ENCODE data around the gene TSPOAP1. TPM values are rescaled to one million over a fixed set of nuclear protein-coding genes. Genes with fewer than 3 reads are reported as not detected.
A peak's percentile ranks its signal among the peaks of the same experiment; 100 is the strongest.
"Not testable (repeated sequence)": the region's sequence is repeated elsewhere in the genome, so short reads cannot be mapped to it uniquely, and the experiment has no call there.

TSPOAP1 gene
- total RNA-seq, 2 experiments from 2014 or later, result 18.5 to 20.0 TPM

DNA sequence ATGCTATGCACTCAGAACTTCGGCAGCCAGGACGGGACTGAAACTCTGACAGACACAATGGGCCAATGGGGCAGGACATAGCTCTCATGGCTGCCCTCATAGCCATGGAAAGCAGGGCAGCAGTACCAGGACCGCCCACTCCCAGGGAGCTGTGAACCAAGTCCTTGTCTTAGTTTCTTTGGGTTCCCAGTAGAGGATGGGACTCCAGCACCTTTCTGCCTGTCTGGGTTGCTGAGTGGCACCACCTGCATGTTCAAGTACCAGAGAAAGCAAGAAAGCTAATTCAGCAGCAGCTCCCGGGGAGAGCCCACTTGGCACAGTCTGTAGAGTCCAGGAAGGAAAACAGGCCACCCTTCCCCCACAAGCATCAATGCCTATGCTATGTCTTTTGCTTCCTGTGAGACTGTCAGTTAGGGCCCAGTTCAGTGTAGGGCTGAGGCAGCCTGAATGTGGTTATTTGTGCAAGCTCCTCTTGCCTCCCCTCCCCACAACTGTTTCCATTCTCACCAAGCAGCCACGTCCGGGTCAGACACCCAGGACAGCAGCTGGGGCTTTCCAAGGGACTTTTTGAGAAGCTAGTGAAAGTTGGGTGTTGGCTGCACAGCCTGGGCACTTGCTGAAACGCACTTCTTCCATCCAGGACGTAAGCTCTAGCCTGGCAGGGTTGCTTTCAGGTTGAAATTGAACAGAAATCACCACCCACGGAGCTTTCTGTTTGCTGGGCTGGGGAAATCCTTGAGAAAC, 15.6 kb upstream of the TSPOAP1 start:
- Mint-ChIP-seq H3K27ac (peak overlapping the region; percentile 99), H3K4me1 (ENCODE audit: low read depth) (peaks cover 60% of the 10 kb centered on the region), H3K4me3 (peak overlapping the region; percentile 92), H3K36me3 (ENCODE audit: low read depth) (peaks cover 85% of the 10 kb centered on the region), H3K9me3 (no peaks in the 10 kb centered on the region), H3K27me3 (ENCODE audit: low read depth) (no peaks in the 10 kb centered on the region)
- intact Hi-C loops (cut with micrococcal nuclease), result loop anchor here (1.0 to 5.0 kb wide), 9 partner anchors 8 to 1442 kb away; partner anchors contain the start of genes DYNLL2, RNF43 and SUPT4H1
- CTCF ChIA-PET, result interaction anchor here (0.7 to 7.2 kb wide), 13 partner anchors 9 to 104 kb away, joined by 3 to 108 read pairs (median 6); partner anchors contain the start of gene RNF43
- peak; percentile 98 for DNase-seq

DNA sequence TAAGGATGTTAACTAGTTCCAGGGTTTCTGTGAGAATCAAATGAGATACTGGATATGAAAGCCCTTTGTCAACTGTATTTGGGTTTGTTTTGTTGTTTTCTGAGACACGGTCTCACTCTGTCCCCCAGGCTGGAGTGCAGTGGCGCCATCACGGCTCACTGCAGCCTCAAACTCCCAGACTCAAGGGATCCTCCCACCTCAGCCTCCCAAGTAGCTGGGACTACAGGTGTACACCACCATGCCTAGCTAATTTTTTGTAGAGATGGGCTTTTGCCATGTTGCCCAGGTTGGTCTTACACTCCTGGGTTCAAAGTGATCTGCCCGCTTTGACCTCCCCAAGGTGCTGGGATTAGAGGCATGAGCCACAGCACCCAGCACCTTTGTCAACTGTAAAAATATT, 14.5 kb upstream of the TSPOAP1 start:
- no peaks in the 10 kb centered on the region for H3K27me3 Mint-ChIP-seq (ENCODE audit: low read depth)
- no peaks in the 10 kb centered on the region for H3K9me3 Mint-ChIP-seq
- no peak for DNase-seq
- peaks cover 77% of the 10 kb centered on the region for H3K36me3 Mint-ChIP-seq (ENCODE audit: low read depth)
- peaks cover 49% of the 10 kb centered on the region for H3K4me1 Mint-ChIP-seq (ENCODE audit: low read depth)
- peak overlapping the region; percentile 99 for H3K27ac Mint-ChIP-seq
- intact Hi-C loops (cut with micrococcal nuclease), result loop anchor here (5.0 kb wide), 1 partner anchor 261 kb away; the partner anchor contains the start of gene DYNLL2
- H3K4me3 Mint-ChIP-seq, result peak overlapping the region; percentile 92
- CTCF ChIA-PET, result interaction anchor here (1.3 to 7.2 kb wide), 6 partner anchors 10 to 105 kb away, joined by 5 to 108 read pairs (median 11); no protein-coding TSS in a partner anchor

DNA sequence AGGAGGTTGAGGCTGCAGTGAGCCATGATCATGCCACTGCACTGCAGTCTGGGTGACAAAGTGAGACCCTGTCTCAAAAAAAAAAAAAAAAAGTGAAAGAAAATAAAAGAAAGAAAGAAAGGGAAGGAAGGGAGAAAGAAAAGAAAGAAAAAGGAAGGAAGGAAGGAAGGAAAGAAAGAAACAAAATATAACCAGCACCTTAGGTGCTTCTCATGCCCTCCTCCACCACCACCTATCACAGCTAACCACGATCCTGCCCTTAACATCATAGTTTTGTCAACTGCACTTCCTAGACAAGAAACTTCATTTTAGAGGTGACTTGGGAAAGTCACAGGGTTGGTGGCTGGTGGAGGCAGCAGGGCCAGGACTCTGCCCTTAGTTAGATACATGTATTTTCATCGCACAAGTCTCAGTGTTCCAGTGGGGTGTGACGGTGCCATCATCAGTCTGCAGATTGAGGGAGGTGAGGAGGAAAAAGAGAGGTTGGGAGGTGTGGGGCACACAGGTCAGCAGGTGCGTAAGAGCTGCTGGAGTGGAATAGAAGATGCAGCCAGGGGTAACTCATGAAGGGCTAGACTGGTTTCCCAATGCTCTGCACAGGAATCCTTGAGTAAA, 13.4 kb upstream of the TSPOAP1 start:
- intact Hi-C loops (cut with micrococcal nuclease), result loop anchor here (5.0 kb wide), 1 partner anchor 260 kb away; the partner anchor contains the start of gene DYNLL2
- H3K4me1 Mint-ChIP-seq (ENCODE audit: low read depth), result peaks cover 41% of the 10 kb centered on the region
- DNase-seq, result peak; percentile 41
- CTCF ChIA-PET, result interaction anchor here (0.7 to 7.2 kb wide), 4 partner anchors 8 to 75 kb away, joined by 3 to 108 read pairs (median 7); partner anchors contain the start of gene RNF43
- peak overlapping the region; percentile 92 for H3K4me3 Mint-ChIP-seq
- no peaks in the 10 kb centered on the region for H3K27me3 Mint-ChIP-seq (ENCODE audit: low read depth)
- peak overlapping the region; percentile 99 for H3K27ac Mint-ChIP-seq
- H3K36me3 Mint-ChIP-seq (ENCODE audit: low read depth), result peaks cover 76% of the 10 kb centered on the region
- H3K9me3 Mint-ChIP-seq, result no peaks in the 10 kb centered on the region

DNA sequence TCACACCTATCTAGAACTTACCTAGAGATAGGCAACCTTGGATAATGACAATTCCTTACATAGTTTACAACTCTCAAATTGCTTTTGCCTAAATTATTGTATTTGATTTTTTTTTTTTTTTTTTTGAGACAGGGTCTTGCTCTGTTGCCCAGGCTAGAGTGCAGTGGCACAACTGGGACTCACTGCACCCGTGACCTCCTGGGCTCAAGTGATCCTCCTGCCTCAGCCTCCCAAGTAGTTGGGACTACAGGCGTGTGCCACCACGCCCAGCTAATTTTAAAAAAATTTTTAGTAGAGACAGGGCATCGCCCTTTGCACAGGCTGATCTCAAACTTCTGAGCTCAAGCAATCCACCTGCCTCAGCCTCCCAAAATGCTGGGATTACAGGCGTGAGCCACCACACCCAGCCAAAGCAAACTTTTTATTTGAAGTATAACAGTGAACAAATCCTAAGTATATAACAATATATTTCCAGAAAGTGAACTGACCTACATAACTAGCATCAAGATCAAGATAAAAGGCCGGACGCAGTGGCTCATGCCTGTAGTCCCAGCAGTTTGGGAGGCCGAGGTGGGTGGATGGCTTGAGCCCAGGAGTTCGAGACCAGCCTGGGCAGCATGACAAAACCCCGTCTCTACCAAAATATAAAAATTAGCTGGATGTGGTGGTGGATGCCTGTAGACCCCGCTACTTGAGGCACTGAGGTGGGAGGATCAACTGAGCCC, 12.7 kb upstream of the TSPOAP1 start:
- not testable (repeated sequence) for DNase-seq

DNA sequence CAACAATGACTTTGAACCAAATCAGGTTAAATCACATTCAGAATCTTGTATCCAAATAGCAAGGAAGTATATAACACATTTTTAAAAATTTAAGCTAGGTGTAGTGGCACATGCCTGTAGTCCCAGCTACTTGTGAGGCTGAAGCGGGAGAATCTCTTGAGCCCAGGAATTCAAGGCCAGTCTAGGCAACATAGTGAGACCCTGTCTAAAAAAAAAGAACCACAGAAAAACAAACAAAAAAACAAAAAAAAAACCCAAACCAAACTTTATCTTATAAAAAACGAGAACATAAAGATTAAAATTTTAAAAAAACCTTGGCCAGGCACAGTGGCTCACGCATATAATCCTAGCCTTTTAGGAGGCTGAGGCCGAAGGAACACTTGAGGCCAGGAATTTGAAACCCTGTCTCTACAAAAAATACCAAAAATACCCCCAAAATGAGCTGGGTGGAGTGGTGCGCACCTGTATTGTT, 11.8 kb upstream of the TSPOAP1 start:
- Mint-ChIP-seq H3K9me3 (no peaks in the 10 kb centered on the region), H3K27me3 (ENCODE audit: low read depth) (no peaks in the 10 kb centered on the region), H3K36me3 (ENCODE audit: low read depth) (peaks cover 62% of the 10 kb centered on the region), H3K27ac (peak overlapping the region; percentile 99), H3K4me3 (peak overlapping the region; percentile 92), H3K4me1 (ENCODE audit: low read depth) (peaks cover 28% of the 10 kb centered on the region)
- intact Hi-C loops (cut with micrococcal nuclease), result loop anchor here (5.0 kb wide), 1 partner anchor 258 kb away; the partner anchor contains the start of gene DYNLL2
- CTCF ChIA-PET, result interaction anchor here (2.4 to 7.2 kb wide), 4 partner anchors 7 to 22 kb away, joined by 12 to 108 read pairs (median 22); partner anchors contain the start of gene SUPT4H1
- DNase-seq, result no peak

More for the DNA sequence above, 12.7 kb upstream of the TSPOAP1 start:
- H3K4me1 Mint-ChIP-seq (ENCODE audit: low read depth), result peaks cover 36% of the 10 kb centered on the region
- CTCF ChIA-PET, result interaction anchor here (0.7 to 7.2 kb wide), 4 partner anchors 8 to 76 kb away, joined by 3 to 108 read pairs (median 12); partner anchors contain the start of genes RNF43 and SUPT4H1
- not testable (repeated sequence) for H3K9me3 Mint-ChIP-seq; H3K27me3 Mint-ChIP-seq (ENCODE audit: low read depth)
- H3K36me3 Mint-ChIP-seq (ENCODE audit: low read depth), result peaks cover 71% of the 10 kb centered on the region
- intact Hi-C loops (cut with micrococcal nuclease), result loop anchor here (5.0 kb wide), 1 partner anchor 259 kb away; the partner anchor contains the start of gene DYNLL2
- H3K27ac Mint-ChIP-seq, result peak overlapping the region; percentile 99
- H3K4me3 Mint-ChIP-seq, result peak overlapping the region; percentile 92

DNA sequence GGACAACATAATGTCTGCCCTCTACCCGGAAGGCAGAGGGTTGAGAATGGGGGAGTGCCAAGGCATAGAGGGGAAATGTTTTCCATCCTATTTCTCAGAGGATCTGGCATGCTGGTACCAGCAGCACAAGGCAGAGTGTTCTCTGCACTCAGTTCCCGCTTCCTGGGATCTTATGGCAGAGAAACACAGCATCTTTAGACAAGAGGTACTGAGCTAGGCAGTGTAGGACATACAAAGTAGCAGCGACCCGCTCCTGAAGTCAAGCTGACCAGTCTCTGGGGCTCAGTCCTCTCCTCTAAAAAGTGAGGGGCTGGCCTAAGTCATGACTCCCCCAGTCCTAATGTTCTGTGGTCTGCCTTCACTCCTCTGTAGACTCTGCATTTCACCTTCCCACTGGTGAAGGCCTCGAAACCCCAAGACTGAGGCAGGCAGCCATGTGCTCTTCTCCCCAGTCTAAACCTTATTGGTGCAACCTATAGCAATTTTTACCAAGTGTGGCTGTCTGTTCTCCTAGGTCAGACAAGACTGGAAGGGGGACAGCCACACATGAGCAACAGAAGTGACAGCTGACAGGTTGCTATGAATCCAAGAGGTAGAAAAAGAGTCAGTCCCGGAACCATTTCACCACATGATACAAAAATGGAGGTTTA, 11.3 kb upstream of the TSPOAP1 start:
- CTCF ChIA-PET, result interaction anchor here (2.4 to 7.2 kb wide), 4 partner anchors 6 to 22 kb away, joined by 12 to 108 read pairs (median 22); partner anchors contain the start of gene SUPT4H1

DNA sequence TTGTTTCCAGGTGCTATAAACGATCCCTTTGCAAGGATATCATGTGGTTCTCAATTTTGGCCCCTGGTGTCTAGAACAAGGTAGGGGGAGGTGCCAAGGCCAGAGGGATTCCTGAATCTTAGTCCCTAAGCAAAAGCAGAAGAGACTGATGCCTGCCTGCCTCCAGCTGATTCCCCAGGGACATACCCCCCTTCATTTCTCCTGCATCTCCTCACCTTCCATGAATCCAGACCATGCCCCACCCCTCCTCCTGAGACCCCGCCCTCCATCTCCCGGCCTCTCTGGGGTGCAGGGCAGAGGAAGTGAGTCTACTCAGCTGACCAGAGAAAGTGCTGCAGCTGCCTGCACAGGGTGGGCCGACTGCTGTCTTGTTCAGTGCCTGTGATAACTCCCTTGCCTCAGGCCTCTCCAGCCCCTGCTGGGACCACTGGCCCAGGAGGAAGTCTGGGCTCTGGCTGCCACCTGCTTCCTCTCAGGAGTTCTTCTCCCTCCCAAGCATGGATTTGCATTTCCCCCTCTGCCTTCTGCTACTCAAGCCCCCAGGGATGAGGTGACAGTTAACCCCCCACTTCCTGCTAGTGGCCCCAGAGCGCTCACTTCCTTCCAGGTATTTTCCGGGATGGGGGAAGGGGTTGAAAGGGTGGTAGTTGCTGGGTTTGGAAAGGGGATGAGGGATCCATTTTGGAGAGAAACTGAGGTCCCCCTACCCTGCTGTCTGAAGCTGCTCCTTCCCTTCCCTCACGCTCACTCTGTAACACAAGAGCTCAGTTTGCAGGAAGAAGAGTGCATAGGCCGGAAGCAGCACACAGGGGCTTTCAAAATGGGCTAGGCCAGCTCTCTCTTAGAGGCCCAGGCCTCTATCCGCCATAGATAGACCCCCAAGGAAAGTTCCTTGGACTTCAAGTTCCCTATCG, 10.5 kb upstream of the TSPOAP1 start:
- DNase-seq, result peak; percentile 92
- H3K36me3 Mint-ChIP-seq (ENCODE audit: low read depth), result peaks cover 64% of the 10 kb centered on the region
- no peaks in the 10 kb centered on the region for H3K27me3 Mint-ChIP-seq (ENCODE audit: low read depth)
- intact Hi-C loops (cut with micrococcal nuclease), result loop anchor here (1.0 to 10.0 kb wide), 10 partner anchors 10 to 1426 kb away; partner anchors contain the start of genes PRR11, SKA2 and TRIM37
- H3K27ac Mint-ChIP-seq, result peak overlapping the region; percentile 99
- H3K4me1 Mint-ChIP-seq (ENCODE audit: low read depth), result peaks cover 17% of the 10 kb centered on the region
- CTCF ChIA-PET, result interaction anchor here (1.6 to 7.2 kb wide), 5 partner anchors 6 to 79 kb away, joined by 6 to 108 read pairs (median 12); partner anchors contain the start of genes RNF43 and SUPT4H1
- no peaks in the 10 kb centered on the region for H3K9me3 Mint-ChIP-seq
- peak overlapping the region; percentile 92 for H3K4me3 Mint-ChIP-seq

More for the DNA sequence above, 11.3 kb upstream of the TSPOAP1 start:
- Mint-ChIP-seq H3K4me1 (ENCODE audit: low read depth) (peaks cover 22% of the 10 kb centered on the region), H3K4me3 (peak overlapping the region; percentile 92), H3K27me3 (ENCODE audit: low read depth) (no peaks in the 10 kb centered on the region), H3K36me3 (ENCODE audit: low read depth) (peaks cover 60% of the 10 kb centered on the region), H3K27ac (peak overlapping the region; percentile 99), H3K9me3 (no peaks in the 10 kb centered on the region)
- intact Hi-C loops (cut with micrococcal nuclease), result loop anchor here (2.0 to 10.0 kb wide), 9 partner anchors 179 to 1425 kb away; partner anchors contain the start of genes DYNLL2, PRR11, SKA2 and TRIM37
- peak; percentile 54 for DNase-seq

DNA sequence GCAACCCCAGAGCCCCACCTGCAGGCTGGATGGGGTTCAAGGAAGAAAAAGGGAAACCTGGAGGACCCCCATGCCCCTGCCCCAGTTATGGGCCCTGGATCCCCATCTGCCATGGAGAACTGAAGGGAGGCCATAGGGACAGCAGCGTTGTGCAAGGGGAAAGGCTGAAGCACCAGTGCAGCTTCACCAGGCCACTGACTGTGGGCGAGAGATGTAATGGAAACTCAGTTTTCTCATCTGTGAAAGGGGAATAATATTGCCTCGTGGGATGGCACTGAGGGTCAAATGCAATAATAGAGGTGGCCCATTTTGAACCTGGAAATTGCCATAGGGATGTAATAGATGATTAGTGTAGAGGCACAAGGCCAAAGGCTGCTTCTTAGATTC, 9.9 kb upstream of the TSPOAP1 start:
- intact Hi-C loops (cut with micrococcal nuclease), result loop anchor here (1.0 to 10.0 kb wide), 10 partner anchors 9 to 1426 kb away; partner anchors contain the start of genes PRR11, SKA2 and TRIM37
- Mint-ChIP-seq H3K9me3 (no peaks in the 10 kb centered on the region), H3K36me3 (ENCODE audit: low read depth) (peaks cover 64% of the 10 kb centered on the region), H3K4me3 (peak overlapping the region; percentile 92), H3K27ac (peak overlapping the region; percentile 99), H3K27me3 (ENCODE audit: low read depth) (no peaks in the 10 kb centered on the region), H3K4me1 (ENCODE audit: low read depth) (peaks cover 12% of the 10 kb centered on the region)
- DNase-seq, result no peak
- CTCF ChIA-PET, result interaction anchor here (1.6 to 7.2 kb wide), 4 partner anchors 5 to 79 kb away, joined by 6 to 108 read pairs (median 22); partner anchors contain the start of gene RNF43

DNA sequence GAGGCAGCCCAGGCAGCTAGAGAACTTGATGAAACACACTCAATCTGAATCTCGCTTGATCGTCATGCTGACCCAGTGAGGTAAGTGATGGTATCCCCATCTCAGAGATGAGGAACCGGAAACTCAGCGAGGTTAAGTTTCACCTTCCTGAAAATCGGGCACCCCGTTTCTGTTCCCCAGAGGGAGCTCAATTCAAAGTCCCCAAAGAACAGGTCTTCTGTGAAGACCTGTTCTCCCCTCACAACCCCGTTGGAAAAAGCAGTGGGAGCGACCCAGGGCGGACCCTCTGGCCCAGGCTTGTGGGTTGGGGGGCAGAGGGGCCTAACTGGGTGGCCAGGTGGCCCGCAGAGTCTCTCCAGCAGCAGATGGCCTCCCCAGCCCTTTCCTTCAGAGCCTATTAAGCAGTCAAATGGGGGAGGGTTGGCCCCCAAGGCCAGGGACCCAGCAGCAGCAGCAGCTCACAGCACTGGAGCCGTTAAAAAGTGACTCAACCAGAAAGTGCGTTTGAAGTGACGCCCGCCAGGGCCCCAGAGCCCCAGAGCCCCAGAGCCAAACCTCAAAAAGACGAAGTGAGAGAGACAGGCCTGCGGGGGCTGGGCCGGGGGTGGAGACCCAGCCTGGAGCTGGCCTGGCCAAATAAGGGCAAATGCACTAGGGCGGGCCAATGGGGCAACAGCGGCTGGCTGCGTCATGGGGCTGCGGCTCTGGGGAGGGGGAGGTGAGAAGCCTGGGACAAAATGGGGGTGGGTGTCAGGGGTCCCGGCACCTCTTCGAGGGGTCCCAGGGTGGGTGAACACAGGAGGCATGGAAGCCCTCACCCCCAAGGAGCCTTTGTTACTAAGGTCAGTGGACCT, 9.2 kb upstream of the TSPOAP1 start:
- H3K4me3 Mint-ChIP-seq, result peak overlapping the region; percentile 92
- CTCF ChIA-PET, result interaction anchor here (1.1 to 5.2 kb wide), 8 partner anchors 10 to 156 kb away, joined by 3 to 31 read pairs (median 6); partner anchors contain the start of genes RNF43, SUPT4H1 and TSPOAP1
- peaks cover 7% of the 10 kb centered on the region for H3K4me1 Mint-ChIP-seq (ENCODE audit: low read depth)
- peak overlapping the region; percentile 99 for H3K27ac Mint-ChIP-seq
- H3K9me3 Mint-ChIP-seq, result no peaks in the 10 kb centered on the region
- intact Hi-C loops (cut with micrococcal nuclease), result loop anchor here (1.0 to 10.0 kb wide), 10 partner anchors 9 to 1427 kb away; partner anchors contain the start of genes PRR11, SKA2 and TRIM37
- peaks cover 63% of the 10 kb centered on the region for H3K36me3 Mint-ChIP-seq (ENCODE audit: low read depth)
- DNase-seq, result peak; percentile 98
- H3K27me3 Mint-ChIP-seq (ENCODE audit: low read depth), result no peaks in the 10 kb centered on the region

Measured in activated naive CD4-positive, alpha-beta T cell treated with anti-CD3 and anti-CD28 coated beads for 36 hours (primary cell).